H9 (cell line): ENCODE measurements around the gene SUN1. TPM values are rescaled to one million over a fixed set of nuclear protein-coding genes. Genes with fewer than 3 reads are reported as not detected.

Source experiments
- DNase-seq: peaks from one replicate; pipeline ENCODE4 v3.0.0-alpha.2; 2017
- H2AFZ ChIP-seq: one replicate; pipeline ENCODE4 v1.6.1; 2013; ENCODE audit warnings: mild to moderate bottlenecking, low read length, control low read depth, moderate library complexity
- H2AK5ac ChIP-seq: 2 replicates; pipeline ENCODE4 v1.6.1; 2013; ENCODE audit warnings: low read length, control low read depth, mixed read lengths; ENCODE audit not compliant: insufficient read length
- H2BK120ac ChIP-seq: one replicate; pipeline ENCODE4 v1.6.1; 2013; ENCODE audit warnings: low read depth, mild to moderate bottlenecking, low read length, control low read depth, inconsistent platforms; ENCODE audit not compliant: poor library complexity, severe bottlenecking
- H2BK12ac ChIP-seq: 2 replicates; pipeline ENCODE4 v1.6.1; 2013; ENCODE audit warnings: low read length, control low read depth, mixed read lengths, low read depth; ENCODE audit not compliant: insufficient read length
- H2BK15ac ChIP-seq: 2 replicates; pipeline ENCODE4 v1.6.1; 2013; ENCODE audit warnings: low read depth, low read length, control low read depth
- H2BK20ac ChIP-seq: one replicate; pipeline ENCODE4 v1.6.1; 2013; ENCODE audit warnings: low read depth, mild to moderate bottlenecking, low read length, control low read depth, inconsistent platforms; ENCODE audit not compliant: poor library complexity, severe bottlenecking
- H2BK5ac ChIP-seq: 2 replicates; pipeline ENCODE4 v1.6.1; 2013; ENCODE audit warnings: low read length, control low read depth, mixed read lengths; ENCODE audit not compliant: insufficient read length
- H3K14ac ChIP-seq: 2 replicates; pipeline ENCODE4 v1.6.1; 2013; ENCODE audit warnings: low read length, control low read depth; ENCODE audit not compliant: insufficient read depth
- H3K18ac ChIP-seq: 2 replicates; pipeline ENCODE4 v1.6.1; 2013; ENCODE audit warnings: low read depth, mild to moderate bottlenecking, mixed read lengths, low read length, control low read depth; ENCODE audit not compliant: insufficient read length
- H3K23ac ChIP-seq: 2 replicates; pipeline ENCODE4 v1.6.1; 2013; ENCODE audit warnings: low read length, control low read depth, mixed read lengths, low read depth; ENCODE audit not compliant: insufficient read length
- H3K23me2 ChIP-seq: 2 replicates; pipeline ENCODE4 v1.6.1; 2013; ENCODE audit warnings: low read depth, mild to moderate bottlenecking, mixed read lengths, low read length, control low read depth; ENCODE audit not compliant: insufficient read length, poor library complexity, severe bottlenecking
- H3K27ac ChIP-seq: 2 replicates; pipeline ENCODE4 v1.5.1; 2013; ENCODE audit warnings: low read length, control low read depth, mixed read lengths, low read depth; ENCODE audit not compliant: insufficient read length
- H3K27me3 ChIP-seq: 2 replicates; pipeline ENCODE4 v1.6.1; 2013; ENCODE audit warnings: low read length, control low read depth, inconsistent platforms; ENCODE audit not compliant: insufficient read depth
- H3K4ac ChIP-seq: 2 replicates; pipeline ENCODE4 v1.6.1; 2013; ENCODE audit warnings: low read depth, mild to moderate bottlenecking, control low read depth, inconsistent platforms, low read length, moderate library complexity
- H3K4me1 ChIP-seq: 2 replicates; pipeline ENCODE4 v1.6.1; 2013; ENCODE audit warnings: low read length, control low read depth, inconsistent platforms; ENCODE audit not compliant: insufficient read depth
- H3K4me2 ChIP-seq: 2 replicates; pipeline ENCODE4 v1.6.1; 2013; ENCODE audit warnings: low read length, control low read depth, mixed read lengths; ENCODE audit not compliant: insufficient read length, insufficient read depth
- H3K56ac ChIP-seq: 2 replicates; pipeline ENCODE4 v1.6.1; 2013; ENCODE audit warnings: low read depth, mild to moderate bottlenecking, mixed read lengths, low read length, control low read depth; ENCODE audit not compliant: insufficient read length
- H3K79me1 ChIP-seq: 2 replicates; pipeline ENCODE4 v1.6.1; 2013; ENCODE audit warnings: low read depth, mild to moderate bottlenecking, moderate library complexity, low read length, control low read depth, inconsistent platforms; ENCODE audit not compliant: insufficient read depth, poor library complexity, severe bottlenecking
- H3K79me2 ChIP-seq: 2 replicates; pipeline ENCODE4 v1.6.1; 2013; ENCODE audit warnings: low read length, control low read depth, inconsistent platforms; ENCODE audit not compliant: insufficient read depth
- H3K9ac ChIP-seq: 2 replicates; pipeline ENCODE4 v1.6.1; 2013; ENCODE audit warnings: low read length, control low read depth, mixed read lengths; ENCODE audit not compliant: insufficient read length; ENCODE audit errors: extremely low read depth
- H3K9me3 ChIP-seq: one replicate; pipeline ENCODE4 v1.6.1; 2013; ENCODE audit warnings: low read depth, low read length, inconsistent platforms; ENCODE audit not compliant: control insufficient read depth
- H3T11ph ChIP-seq: one replicate; pipeline ENCODE4 v1.6.1; 2013; ENCODE audit warnings: mild to moderate bottlenecking, low read length, control low read depth, inconsistent platforms
- H4K20me1 ChIP-seq: one replicate; pipeline ENCODE4 v1.6.1; 2013; ENCODE audit not compliant: control insufficient read depth, insufficient read length, insufficient read depth
- H4K5ac ChIP-seq: 2 replicates; pipeline ENCODE4 v1.6.1; 2013; ENCODE audit warnings: low read depth, mild to moderate bottlenecking, mixed read lengths, low read length, control low read depth; ENCODE audit not compliant: insufficient read length
- H4K8ac ChIP-seq: replicated peaks from 2 replicates; pipeline ENCODE4 v1.6.1; 2013; ENCODE audit warnings: low read length, control low read depth, mixed read lengths, low read depth; ENCODE audit not compliant: insufficient read length
- H4K91ac ChIP-seq: 2 replicates; pipeline ENCODE4 v1.6.1; 2013; ENCODE audit warnings: low read depth, mild to moderate bottlenecking, moderate library complexity, mixed read lengths, low read length, control low read depth; ENCODE audit not compliant: insufficient read length
- H3K27ac Mint-ChIP-seq, 3 experiments: 2 replicates in 2 of 3; 3 replicates in 1 of 3; pipeline ENCODE4 v1.8.0; 2020 to 2021; ENCODE audit warnings: mixed read lengths in 3 of 3, mild to moderate bottlenecking in 1 of 3, moderate library complexity in 1 of 3
- H3K27me3 Mint-ChIP-seq: 2 replicates; pipeline ENCODE4 v1.8.0; 2021; ENCODE audit warnings: low read depth, mild to moderate bottlenecking, moderate library complexity, mixed read lengths
- H3K36me3 Mint-ChIP-seq, 3 experiments: 2 replicates in 2 of 3; 3 replicates in 1 of 3; pipeline ENCODE4 v1.8.0; 2020 to 2021; ENCODE audit warnings: low read depth in 3 of 3, mixed read lengths in 3 of 3; ENCODE audit not compliant: insufficient read depth in 1 of 3
- H3K4me1 Mint-ChIP-seq, 2 experiments: 2 replicates each; pipeline ENCODE4 v1.8.0; 2020; ENCODE audit warnings: mixed read lengths in 2 of 2
- H3K4me3 Mint-ChIP-seq, 2 experiments: 2 replicates in 1 of 2; 3 replicates in 1 of 2; pipeline ENCODE4 v1.8.0; 2020 to 2021; ENCODE audit warnings: mild to moderate bottlenecking in 2 of 2, mixed read lengths in 2 of 2, moderate library complexity in 1 of 2
- H3K9me3 Mint-ChIP-seq, 2 experiments: 2 replicates in 1 of 2; 3 replicates in 1 of 2; pipeline ENCODE4 v1.8.0; 2020; ENCODE audit warnings: mild to moderate bottlenecking in 2 of 2, mixed read lengths in 2 of 2, moderate library complexity in 1 of 2
- WGBS: extraction: QIAGEN DNeasy Blood & Tissue Kit; methylation state at CpG from one replicate; pipeline ENCODE4 v1.1.7; 2013; ENCODE audit warnings: missing lambda C conversion rate, low lambda C conversion rate, mixed read lengths; ENCODE audit not compliant: insufficient read length; ENCODE audit errors: extremely low coverage; 5-methylcytosine and 5-hydroxymethylcytosine counted together
- total RNA-seq: library from RNA; stranded (reverse); gene quantifications from 2 replicates; pipeline ENCODE4 v1.2.1, GENCODE V29; 2021
- TF ChIP-seq, protein P1 (sequence below): fragments of 200-600 bp; sonication (generic); conservative IDR thresholded peaks from 3 replicates; pipeline ENCODE4 v1.8.0; 2021; ENCODE audit warnings: antibody characterized with exemption, mild to moderate bottlenecking

Gene SUN1
- total RNA-seq, 1 experiment from 2014 or later = 118 TPM

- Histone ChIP-seq H3K56ac (no peak overlapping the region), H3K4me1 (no peaks in the 10 kb centered on the region; the same call in 1 of the 2 replicates), H3K14ac (no peak overlapping the region), H3T11ph (no peak overlapping the region), H2AK5ac (no peak overlapping the region), H3K23me2 (no peaks in the 10 kb centered on the region), H3K27me3 (no peaks in the 10 kb centered on the region), H3K4ac (no peak overlapping the region), H2BK12ac (no peak overlapping the region), H4K8ac (no peak overlapping the region), H3K79me2 (no peaks in the 10 kb centered on the region), H3K27ac (no peak overlapping the region), H3K4me2 (no peak overlapping the region), H3K23ac (no peak overlapping the region), H3K9me3 (no peaks in the 10 kb centered on the region), H3K79me1 (no peaks in the 10 kb centered on the region), H4K20me1 (no peaks in the 10 kb centered on the region), H2BK20ac (no peak overlapping the region), H4K5ac (peak overlapping the region; percentile 72), H3K18ac (no peak overlapping the region), H2BK120ac (no peak overlapping the region), H4K91ac (no peak overlapping the region), H2AFZ (no peak overlapping the region), H2BK15ac (no peak overlapping the region), H2BK5ac (no peak overlapping the region), H3K9ac (no peak overlapping the region)
- peaks cover 4 to 8% (median 7%) of the 10 kb centered on the region in 3 experiments; a peak in 6 of 7 replicates for H3K36me3 Mint-ChIP-seq
- no peaks in the 10 kb centered on the region for H3K27me3 Mint-ChIP-seq
- WGBS = no CpG with 5 or more reads among the region's 18 CpGs
- TF ChIP-seq, protein P1, sequence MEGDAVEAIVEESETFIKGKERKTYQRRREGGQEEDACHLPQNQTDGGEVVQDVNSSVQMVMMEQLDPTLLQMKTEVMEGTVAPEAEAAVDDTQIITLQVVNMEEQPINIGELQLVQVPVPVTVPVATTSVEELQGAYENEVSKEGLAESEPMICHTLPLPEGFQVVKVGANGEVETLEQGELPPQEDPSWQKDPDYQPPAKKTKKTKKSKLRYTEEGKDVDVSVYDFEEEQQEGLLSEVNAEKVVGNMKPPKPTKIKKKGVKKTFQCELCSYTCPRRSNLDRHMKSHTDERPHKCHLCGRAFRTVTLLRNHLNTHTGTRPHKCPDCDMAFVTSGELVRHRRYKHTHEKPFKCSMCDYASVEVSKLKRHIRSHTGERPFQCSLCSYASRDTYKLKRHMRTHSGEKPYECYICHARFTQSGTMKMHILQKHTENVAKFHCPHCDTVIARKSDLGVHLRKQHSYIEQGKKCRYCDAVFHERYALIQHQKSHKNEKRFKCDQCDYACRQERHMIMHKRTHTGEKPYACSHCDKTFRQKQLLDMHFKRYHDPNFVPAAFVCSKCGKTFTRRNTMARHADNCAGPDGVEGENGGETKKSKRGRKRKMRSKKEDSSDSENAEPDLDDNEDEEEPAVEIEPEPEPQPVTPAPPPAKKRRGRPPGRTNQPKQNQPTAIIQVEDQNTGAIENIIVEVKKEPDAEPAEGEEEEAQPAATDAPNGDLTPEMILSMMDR = no peak
- H3K9me3 Mint-ChIP-seq = peaks cover 12 to 14% of the 10 kb centered on the region in 2 experiments
- no peak for DNase-seq
- H3K4me1 Mint-ChIP-seq = peaks cover 2 to 3% of the 10 kb centered on the region in 2 experiments; a peak in 2 of 4 replicates
- H3K4me3 Mint-ChIP-seq = no peak overlapping the region
- peak overlapping the region in 2 of 3 experiments; percentile 46 to 71; a peak in 5 of 7 replicates for H3K27ac Mint-ChIP-seq
These were observed 29.6 kb upstream of the SUN1 start for GRCh38 chr7:802500-803242.
